Measurements from ENCODE around the gene PROM1.

Gene PROM1

GRCh38 chr4:16120720-16121119 is 36.9 kb upstream of the PROM1 start (continued):
- TF ChIP-seq ZNF639 (tag by site-specific recombination; IDR thresholded peaks at IDR 0.05), result no peak

- Histone ChIP-seq H3K4me1 (ENCODE audit: control insufficient read depth, insufficient read depth, low read length) (no peaks in the 10 kb centered on the region), H3K4me3 (ENCODE audit: low read depth, low read length) (no peak overlapping the region), H3K36me3 (ENCODE audit: control insufficient read depth in 2 of 2, insufficient read depth in 1 of 2, low read length in 2 of 2) (no peaks in the 10 kb centered on the region), H3K9me3 (ENCODE audit: control insufficient read depth, insufficient read depth, low read depth, low read length) (no peaks in the 10 kb centered on the region), H3K27ac (ENCODE audit: extremely low read depth, low read depth, low read length) (no peak overlapping the region)
- POLR2A ChIA-PET, result no interaction called here
- CTCF ChIA-PET, result no interaction called here
- TF ChIP-seq SP3 (tag by site-specific recombination; IDR thresholded peaks at IDR 0.05) (no peak), SETDB1 (IDR thresholded peaks at IDR 0.05; ENCODE audit: insufficient read length, low read length) (no peak), ZNF416 (tag by site-specific recombination; IDR thresholded peaks at IDR 0.05) (no peak), ZNF423 (tag by site-specific recombination; IDR thresholded peaks at IDR 0.05) (no peak), ZNF571 (tag by site-specific recombination; IDR thresholded peaks at IDR 0.05) (no peak), PATZ1 (tag by site-specific recombination; IDR thresholded peaks at IDR 0.05) (no peak), ZNF76 (tag by site-specific recombination; IDR thresholded peaks at IDR 0.05; ENCODE audit: borderline replicate concordance, low read depth) (no peak), INSM2 (tag by site-specific recombination; IDR thresholded peaks at IDR 0.05) (no peak), ZNF639 (tag by site-specific recombination; IDR thresholded peaks at IDR 0.05) (no peak), BCL11B (tag by site-specific recombination; IDR thresholded peaks at IDR 0.05; ENCODE audit: low read depth) (no peak), ZNF26 (tag by site-specific recombination; IDR thresholded peaks at IDR 0.05) (no peak), ZNF692 (tag by site-specific recombination; IDR thresholded peaks at IDR 0.05) (no peak), ZNF274 (IDR thresholded peaks at IDR 0.05; ENCODE audit: low read length) (no peak), ZNF274 (tag by site-specific recombination; IDR thresholded peaks at IDR 0.05; ENCODE audit: borderline replicate concordance) (no peak)
These were observed 36.2 kb upstream of the PROM1 start for GRCh38 chr4:16119981-16120380.
